Measurements from ENCODE around the gene PFDN5.
"Not testable (repeated sequence)": the region's sequence is repeated elsewhere in the genome, so short reads cannot be mapped to it uniquely, and the experiment has no call there.

The PFDN5 gene

DNA sequence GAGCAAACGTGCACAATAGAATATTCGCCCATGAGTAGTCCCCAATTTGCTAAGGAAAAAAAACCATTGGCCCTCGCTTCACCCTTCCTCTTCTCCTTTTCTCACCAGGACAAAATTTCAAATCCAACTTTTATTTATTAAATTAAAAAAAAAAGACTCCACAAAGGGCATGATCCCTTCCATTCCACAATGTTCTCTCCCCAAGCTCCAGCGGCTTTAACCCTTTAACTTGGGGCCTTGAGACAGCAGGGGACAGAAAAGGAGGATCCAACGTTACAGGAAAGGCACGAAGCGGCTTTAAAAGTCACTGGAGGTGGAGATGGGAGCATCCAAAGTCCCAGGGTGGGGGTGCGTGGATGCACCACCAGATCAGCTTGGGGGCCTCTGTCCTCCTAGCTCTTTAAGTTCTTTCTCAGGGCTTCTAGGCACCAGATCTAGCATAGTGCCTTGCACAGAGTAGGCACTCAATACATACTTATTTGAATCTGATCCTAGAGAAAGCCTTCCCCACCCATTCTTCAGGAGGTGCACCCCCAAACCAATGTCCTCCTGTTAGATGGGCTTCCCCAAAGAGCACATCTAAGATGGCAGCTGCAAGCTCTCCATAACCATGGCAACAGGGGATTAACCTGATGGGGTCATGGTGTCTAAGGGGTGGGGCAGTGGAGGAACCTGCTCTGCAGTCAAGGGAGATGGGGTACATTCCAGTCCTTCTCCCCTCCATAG is 31.3 kb downstream of the PFDN5 start:
- no peak for DNase-seq

DNA sequence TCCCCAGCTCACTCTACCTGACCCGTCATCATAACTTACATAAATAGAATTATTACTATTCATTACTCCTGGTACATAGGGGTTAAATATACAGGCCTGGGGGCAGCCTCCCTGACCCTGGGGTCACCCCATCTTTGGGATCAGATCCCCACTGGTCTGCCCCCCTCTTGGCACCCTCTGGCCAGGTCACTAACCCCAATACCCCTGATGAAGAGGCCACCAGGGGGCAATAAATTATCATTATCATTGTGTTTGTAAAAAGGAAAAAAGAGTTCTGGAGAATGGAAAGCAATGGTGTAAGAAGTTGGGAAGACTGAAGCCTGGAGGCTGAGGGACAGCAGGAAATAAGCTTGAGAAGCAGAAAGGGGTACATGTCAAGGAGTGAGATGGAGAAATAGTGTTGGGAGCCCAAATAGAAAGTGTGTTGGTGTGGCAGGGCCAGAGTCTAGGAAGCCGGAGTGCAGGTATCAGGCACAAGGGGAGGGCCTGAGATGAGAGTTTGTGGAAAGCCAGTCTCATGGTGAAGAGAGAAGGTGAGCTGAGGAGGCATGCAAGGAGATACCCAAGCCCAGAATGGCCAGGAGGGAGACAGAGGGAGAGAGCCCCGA is 32.2 kb downstream of the PFDN5 start:
- DNase-seq = no peak

DNA sequence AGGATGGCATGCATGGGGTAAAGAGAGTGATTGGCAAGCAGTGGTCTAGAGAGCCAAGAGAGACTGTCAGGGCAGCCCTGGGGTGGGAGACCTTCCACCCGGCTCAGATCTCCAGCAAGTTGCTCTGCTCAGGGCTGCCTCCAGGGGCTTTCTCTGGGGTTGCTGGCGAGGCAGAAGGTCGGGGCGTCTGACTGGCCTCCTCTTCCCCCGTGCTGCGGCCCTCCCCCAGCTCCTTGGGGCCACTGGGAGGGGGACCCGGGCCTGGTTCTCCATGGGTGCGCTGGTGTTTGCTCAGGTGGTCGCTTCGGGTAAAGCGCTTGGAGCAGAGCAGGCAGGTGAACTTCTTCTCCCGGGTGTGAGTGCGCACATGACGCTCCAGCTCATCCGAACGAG is 32.7 kb downstream of the PFDN5 start:
- DNase-seq = no peak

DNA sequence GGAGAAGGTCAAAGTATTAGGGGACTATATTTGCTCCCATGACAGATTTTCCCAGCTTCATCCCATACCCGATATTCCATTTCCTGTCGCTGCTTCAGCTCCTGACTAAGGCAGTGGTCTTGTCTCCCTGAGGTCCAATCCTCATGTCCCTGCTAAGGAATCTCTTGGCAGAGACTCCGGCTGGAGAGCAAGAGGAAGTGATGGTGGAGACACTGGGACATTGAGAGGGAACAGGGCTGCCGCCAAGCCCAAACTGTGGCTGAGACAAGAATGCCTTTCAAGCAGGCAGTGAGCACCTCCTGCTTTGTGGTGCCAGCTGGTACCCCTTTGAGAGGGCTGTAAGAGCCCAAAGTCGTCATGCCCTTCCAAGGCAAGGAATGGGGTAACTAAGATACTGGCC is 35.3 kb downstream of the PFDN5 start:
- DNase-seq = no peak

DNA sequence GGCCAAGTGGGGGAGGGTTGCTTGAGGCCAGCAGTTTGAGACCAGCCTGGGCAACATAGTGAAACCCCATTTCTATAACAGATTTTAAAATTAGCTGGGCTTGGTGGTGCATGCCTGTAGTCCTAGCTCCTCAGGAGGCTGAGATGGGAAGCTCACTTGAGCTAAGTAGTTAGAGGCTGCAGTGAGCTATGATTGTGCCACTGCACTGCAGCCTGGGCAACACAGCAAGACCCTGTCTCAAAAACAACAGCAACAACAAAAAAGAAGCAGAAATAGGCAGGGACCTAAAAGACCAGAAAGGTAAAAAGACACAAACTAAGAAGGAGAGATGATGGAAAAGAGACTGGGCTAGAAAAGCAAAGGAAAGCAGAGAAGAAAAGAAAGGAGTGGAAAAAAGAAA is 37.0 kb downstream of the PFDN5 start:
- not testable (repeated sequence) for DNase-seq

DNA sequence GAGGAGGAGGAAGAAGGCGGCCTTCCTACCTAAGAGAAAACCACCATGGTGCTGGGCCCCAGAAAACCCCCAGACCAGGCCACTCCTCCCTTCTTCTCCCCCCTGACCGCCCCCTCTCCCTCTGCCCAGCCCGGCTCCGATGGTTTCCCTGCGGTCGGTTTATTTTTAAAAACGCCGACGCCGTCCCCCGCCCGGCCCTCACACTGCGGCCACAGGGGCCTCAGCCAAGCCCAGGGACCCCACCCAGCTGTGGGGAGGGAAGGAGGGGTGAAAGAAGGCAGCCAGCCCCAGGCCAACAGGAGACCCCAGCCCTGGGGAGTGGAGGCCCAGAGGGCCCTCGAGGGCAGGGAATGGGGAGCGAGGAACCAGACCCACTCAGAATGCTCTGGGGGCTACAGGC is 37.4 kb downstream of the PFDN5 start:
- DNase-seq = no peak

DNA sequence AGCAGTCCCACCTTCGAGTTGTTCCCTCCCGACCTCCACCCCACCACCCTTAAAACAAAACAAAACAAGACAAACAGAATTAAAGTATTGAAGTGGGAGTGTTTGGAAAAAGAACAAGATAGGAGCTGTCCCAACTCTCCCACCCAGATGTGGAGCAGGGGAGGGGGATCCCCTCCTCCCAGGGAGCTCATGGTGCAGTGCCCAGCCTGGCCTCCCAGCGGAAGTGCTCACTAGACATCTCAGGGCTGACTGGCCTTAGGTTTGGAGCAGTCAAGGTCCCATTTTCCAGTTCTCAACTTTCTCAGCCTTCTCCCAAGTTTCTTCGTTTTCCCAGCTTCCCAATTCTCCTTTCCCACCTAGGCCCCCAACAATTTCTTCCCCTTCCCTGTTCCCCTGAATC is 37.9 kb downstream of the PFDN5 start:
- DNase-seq = no peak

DNA sequence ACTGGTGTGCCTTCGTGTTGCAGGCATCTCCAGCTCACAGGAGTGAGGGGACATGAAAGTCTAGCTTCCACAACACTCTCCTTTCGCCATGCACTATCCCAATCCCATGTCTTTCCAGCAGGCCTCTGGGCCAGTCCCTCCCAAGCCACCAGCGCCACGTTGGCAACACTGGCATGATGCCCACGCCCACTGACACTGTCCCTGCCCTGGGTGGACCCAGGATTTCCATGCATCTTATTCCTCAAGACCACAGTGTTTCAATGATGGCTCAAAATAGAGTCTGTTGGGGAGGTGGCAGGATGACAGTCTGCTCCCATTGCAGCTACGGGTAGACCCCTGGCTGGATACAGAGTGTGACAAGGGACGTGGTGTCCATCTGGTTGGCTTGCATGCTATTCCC is 38.5 kb downstream of the PFDN5 start:
- DNase-seq = no peak

DNA sequence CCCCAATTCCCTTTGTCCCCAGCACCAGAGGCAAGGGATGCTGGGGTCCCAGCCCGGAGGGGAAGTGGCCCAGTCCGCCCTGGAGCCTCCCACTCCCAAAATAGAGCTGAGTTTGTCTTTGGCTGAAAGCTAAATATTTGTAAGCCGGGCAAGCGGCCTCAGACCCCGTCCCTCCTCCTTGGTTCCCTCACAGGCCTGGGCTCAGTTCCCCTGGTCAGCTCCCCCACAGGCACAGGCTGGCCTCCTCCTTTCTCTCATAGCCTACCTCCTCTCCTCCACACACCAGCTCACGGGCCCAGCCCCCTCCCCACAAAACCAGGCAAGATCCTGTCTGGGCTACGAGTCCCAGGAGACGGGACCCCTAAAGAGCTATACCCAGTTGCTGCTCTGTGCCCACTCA is 39.5 kb downstream of the PFDN5 start:
- DNase-seq = no peak

DNA sequence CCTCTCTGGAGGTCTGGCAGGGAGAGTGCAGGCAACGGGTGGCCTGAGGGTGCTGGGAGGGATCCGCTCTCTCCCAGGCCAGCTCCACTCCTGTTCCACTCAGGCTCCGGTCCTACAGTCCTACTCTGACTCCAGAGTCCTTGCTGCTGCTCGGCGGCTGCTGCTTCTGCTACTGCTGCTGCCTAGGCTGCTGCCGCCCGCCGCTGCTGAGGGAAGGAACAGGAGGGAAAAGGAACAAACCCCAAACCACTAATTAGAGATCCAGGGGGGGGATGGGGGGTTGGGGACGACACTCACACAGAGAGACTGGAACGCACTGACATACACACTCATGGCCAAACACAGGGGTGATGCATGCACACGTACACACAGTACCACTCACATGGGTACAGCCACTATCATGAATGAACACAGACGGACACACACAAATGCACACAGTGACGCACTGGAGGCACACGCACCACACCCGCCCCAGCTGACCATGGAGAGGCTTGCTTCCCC is 40.9 kb downstream of the PFDN5 start, which contains the start of gene SP7:
SP7 (minus strand) TSS at position 174 of the 501 bp plus-strand sequence. CDS start 708 bp downstream, outside the sequence.
- DNase-seq = no peak

DNA sequence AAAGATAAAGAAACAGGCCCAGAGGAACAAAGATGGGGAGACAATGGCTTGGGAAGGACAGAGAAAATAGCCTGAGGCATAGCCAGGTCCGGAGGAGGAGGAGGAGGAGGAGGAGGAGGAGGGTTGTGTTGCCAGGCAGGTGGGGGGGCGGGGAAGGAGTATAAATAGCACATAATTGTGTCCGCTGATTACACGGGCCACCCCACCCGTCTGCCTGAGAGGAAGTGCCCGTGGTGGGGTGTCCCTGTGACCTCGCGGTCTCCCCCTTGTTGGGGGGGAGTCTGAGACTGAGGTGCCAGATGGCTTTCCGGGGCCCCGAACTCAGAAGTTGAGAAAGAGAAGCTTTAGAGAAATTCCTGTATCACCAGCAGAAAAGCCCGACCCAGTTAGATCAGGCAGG is 42.7 kb downstream of the PFDN5 start:
- DNase-seq = no peak

DNA sequence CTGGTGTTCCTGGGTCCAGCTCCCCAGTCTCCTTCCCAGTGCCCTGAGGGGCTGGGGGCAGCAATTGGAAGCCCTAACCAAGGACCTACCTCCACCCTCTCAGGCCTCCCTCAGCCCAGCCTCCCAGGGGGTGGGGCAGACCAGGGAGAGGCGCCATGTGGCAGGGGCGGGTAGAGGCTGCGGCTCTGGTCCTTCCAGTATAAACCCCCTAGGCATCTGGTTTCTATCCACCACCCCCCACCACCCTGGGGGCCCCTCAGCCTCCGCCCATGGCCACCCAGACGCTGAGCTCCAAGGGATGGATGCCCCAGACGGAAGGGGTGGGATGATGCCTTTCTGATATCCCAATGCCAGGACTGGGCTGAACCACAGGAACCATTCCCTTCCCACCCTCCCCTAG is 43.6 kb downstream of the PFDN5 start:
- no peak for DNase-seq

DNA sequence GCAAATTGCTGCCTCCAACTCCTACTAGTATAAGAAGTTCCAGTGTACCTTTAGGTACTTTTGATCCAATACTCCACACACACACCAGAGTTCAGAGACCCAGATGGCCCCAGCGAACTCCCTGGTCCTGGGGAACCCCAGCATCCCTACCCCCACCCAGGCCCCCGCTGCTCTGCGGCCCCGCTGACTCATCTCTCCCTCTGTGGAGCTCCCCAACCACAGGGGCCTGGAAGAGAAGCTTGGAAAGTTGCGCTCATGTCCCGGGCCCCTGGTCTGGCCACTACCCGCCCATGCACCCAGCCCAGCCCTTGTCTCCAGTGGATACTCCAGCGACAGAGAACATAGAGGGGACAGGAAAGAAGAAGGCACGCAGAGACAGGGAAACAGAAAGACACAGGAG is 45.1 kb downstream of the PFDN5 start:
- no peak for DNase-seq

DNA sequence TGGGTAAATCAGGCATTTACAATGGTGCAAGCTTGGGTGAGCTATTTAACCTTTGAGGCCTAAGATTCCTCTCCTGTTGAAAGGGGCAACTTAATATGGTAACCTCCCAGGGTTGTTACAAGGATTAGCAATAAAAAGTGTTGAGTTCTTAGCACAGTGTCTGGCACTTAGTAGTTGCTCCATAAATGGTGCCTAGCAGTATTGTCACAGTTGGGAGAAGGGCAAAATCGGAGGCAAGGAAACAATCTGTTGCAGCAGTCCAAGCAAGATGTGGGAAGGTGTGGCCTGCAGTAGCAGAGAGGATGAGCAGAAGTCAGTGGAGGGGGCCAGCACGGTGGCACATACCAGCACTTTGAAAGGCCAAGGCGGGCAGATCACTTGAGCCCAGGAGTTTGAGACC is 48.1 kb downstream of the PFDN5 start:
- DNase-seq = no peak

DNA sequence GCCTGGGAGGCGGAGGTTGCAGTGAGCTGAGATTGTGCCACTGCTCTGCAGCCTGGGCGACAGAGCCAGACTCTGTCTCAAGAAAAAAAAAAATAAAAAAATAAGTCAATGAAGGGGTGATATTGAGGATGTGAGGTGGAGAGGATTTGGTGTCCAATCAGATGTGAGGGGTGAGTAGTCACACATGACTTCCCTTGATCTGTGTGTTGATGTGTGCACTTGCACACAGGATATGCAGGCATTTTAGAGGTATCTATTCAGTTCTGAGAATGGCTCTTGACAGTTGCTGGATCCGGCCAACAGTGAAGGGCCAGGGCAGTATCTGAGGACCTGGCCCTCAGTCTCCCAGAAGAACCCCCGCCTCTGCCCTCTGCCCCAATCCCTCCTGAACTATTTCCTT is 48.6 kb downstream of the PFDN5 start:
- no peak for DNase-seq

DNA sequence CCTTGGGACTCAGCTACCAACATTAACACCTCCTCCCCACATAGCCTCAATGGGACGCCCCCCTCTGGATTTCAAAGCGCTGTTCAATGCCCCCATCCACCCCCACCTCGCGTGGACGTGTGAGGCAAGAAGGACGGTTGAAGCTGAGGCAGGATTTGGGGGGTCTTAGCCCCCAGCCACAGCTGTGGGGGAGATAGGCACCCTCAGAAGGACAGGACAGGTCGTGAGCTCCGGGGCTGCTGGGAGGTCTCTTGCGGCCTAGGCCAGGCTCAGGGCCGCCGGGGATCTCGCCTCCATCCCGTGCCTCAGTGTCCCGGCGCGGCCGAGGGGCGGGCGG is 49.1 kb downstream of the PFDN5 start:
- peak in 3 of 56 donors; percentile 50 to 55 (median 50) for DNase-seq

DNA sequence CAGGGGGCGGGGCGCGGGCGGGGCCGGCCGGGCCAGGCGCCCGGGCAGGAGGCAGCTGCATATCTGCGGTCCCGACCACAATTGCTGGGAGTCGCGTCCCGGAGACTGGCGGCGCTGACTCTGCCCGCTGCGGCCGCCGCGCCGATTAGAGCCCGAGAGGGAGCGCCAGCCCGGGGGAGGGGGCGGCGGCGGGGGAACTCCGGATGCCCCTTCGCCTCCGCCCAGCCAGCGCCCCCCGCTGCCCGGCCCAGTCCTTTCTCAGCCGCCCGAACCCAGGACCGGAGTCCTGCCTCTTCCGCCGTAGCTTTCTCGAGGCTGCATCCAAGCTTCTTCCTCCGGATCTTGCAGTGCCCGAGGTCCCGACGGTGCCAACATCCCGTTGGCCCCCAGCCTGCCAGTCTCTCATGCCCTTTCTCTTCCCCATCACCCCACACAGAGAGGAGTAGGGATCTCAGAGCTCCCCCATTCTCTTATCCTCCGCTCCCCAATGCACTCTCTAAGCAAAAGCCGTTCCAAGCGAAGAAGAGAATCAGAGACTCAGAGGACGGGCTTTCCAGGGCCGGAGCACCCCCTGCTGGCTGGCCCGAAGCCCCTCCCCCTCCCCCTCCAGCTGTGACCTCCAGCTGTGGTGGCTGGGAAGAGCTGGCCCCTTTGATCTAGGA is 49.6 kb downstream of the PFDN5 start:
- DNase-seq = peak in 54 of 56 donors; percentile 16 to 89 (median 72)

DNA sequence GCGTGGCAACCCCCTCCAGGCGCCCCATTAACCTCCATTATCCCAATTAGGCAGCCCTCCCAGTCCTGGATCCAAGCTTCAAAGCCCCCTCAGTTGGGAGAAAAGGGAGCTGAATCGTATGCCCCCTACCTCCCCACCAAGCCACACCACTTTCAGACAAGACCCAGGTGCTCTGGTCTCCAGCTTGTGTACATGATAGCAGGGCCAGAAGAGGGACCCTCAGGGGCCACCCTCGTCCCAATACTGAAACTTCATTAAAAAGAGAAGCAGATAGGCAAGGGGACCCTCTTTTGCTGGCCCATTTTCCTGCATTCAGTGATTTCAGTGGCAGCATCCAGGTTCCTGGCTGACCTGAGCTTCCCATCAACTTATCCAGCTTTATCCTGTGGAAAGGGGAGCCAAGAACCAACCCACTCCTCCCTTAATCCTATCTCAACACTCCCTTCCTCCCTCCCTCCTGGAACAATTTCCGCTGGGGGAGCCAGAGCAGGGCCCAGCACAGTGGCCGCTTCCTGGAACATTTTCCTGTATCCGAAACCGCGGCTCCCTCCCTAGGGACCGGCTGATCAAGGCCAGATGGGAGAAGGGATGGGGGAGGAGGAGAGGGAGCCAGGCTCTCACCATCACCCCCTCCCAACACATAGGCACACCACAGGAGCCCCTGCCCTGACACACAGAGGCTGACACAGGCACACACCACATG is 50.3 kb downstream of the PFDN5 start:
- peak in 2 of 56 donors; percentile 9 to 21 for DNase-seq

DNA sequence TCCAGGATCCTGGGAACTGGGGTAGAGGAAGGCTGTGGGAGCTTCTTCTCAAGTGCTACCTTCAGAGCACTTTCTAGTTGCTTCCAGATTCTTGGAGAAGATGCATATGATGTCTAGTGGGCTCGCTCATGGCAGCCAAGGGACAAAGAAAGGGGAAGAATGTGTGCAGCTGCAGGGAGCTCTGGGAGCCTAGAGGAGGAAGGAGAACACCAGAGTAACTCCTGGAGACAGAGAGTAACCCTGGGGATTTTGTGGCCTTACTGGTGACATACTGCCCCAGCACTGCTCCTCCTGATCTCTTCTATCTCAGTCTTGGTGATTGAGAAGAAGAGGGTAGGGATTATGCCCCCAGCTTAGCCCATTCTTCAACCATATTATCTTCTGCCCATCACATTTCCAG is 51.1 kb downstream of the PFDN5 start:
- no peak for DNase-seq

DNA sequence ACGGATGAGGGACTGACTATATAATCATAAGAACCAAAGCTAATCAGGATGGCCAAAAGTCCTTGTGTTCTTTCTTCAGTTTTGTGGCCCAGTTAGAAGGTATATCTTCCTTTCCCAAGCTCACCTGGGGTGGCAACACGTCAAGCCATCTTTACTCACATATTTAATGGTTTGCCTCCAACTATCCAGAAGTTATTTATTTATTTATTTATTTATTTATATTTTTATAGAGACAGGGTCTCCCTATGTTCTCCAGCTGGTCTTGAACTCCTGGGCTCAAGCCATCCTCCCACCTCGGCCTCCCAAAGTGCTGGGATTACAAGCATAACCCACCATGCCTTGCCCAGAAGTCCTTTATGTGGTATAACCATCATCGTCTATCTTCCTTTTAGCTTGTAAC is 52.6 kb downstream of the PFDN5 start:
- DNase-seq = no peak

Data from nucleus accumbens (tissue), 56 donors.